H9 (cell line): ENCODE measurements around the gene MAZ. TPM values are rescaled to one million over a fixed set of nuclear protein-coding genes. Genes with fewer than 3 reads are reported as not detected.

Experiments used
- DNase-seq: peaks from one replicate; pipeline ENCODE4 v3.0.0-alpha.2; 2017
- H2AFZ ChIP-seq: one replicate; pipeline ENCODE4 v1.6.1; 2013; ENCODE audit warnings: mild to moderate bottlenecking, low read length, control low read depth, moderate library complexity
- H2AK5ac ChIP-seq: 2 replicates; pipeline ENCODE4 v1.6.1; 2013; ENCODE audit warnings: low read length, control low read depth, mixed read lengths; ENCODE audit not compliant: insufficient read length
- H2BK120ac ChIP-seq: one replicate; pipeline ENCODE4 v1.6.1; 2013; ENCODE audit warnings: low read depth, mild to moderate bottlenecking, low read length, control low read depth, inconsistent platforms; ENCODE audit not compliant: poor library complexity, severe bottlenecking
- H2BK12ac ChIP-seq: 2 replicates; pipeline ENCODE4 v1.6.1; 2013; ENCODE audit warnings: low read length, control low read depth, mixed read lengths, low read depth; ENCODE audit not compliant: insufficient read length
- H2BK15ac ChIP-seq: 2 replicates; pipeline ENCODE4 v1.6.1; 2013; ENCODE audit warnings: low read depth, low read length, control low read depth
- H2BK20ac ChIP-seq: one replicate; pipeline ENCODE4 v1.6.1; 2013; ENCODE audit warnings: low read depth, mild to moderate bottlenecking, low read length, control low read depth, inconsistent platforms; ENCODE audit not compliant: poor library complexity, severe bottlenecking
- H2BK5ac ChIP-seq: 2 replicates; pipeline ENCODE4 v1.6.1; 2013; ENCODE audit warnings: low read length, control low read depth, mixed read lengths; ENCODE audit not compliant: insufficient read length
- H3K14ac ChIP-seq: 2 replicates; pipeline ENCODE4 v1.6.1; 2013; ENCODE audit warnings: low read length, control low read depth; ENCODE audit not compliant: insufficient read depth
- H3K18ac ChIP-seq: 2 replicates; pipeline ENCODE4 v1.6.1; 2013; ENCODE audit warnings: low read depth, mild to moderate bottlenecking, mixed read lengths, low read length, control low read depth; ENCODE audit not compliant: insufficient read length
- H3K23ac ChIP-seq: 2 replicates; pipeline ENCODE4 v1.6.1; 2013; ENCODE audit warnings: low read length, control low read depth, mixed read lengths, low read depth; ENCODE audit not compliant: insufficient read length
- H3K23me2 ChIP-seq: 2 replicates; pipeline ENCODE4 v1.6.1; 2013; ENCODE audit warnings: low read depth, mild to moderate bottlenecking, mixed read lengths, low read length, control low read depth; ENCODE audit not compliant: insufficient read length, poor library complexity, severe bottlenecking
- H3K27ac ChIP-seq: 2 replicates; pipeline ENCODE4 v1.5.1; 2013; ENCODE audit warnings: low read length, control low read depth, mixed read lengths, low read depth; ENCODE audit not compliant: insufficient read length
- H3K27me3 ChIP-seq: 2 replicates; pipeline ENCODE4 v1.6.1; 2013; ENCODE audit warnings: low read length, control low read depth, inconsistent platforms; ENCODE audit not compliant: insufficient read depth
- H3K4ac ChIP-seq: 2 replicates; pipeline ENCODE4 v1.6.1; 2013; ENCODE audit warnings: low read depth, mild to moderate bottlenecking, control low read depth, inconsistent platforms, low read length, moderate library complexity
- H3K4me1 ChIP-seq: 2 replicates; pipeline ENCODE4 v1.6.1; 2013; ENCODE audit warnings: low read length, control low read depth, inconsistent platforms; ENCODE audit not compliant: insufficient read depth
- H3K4me2 ChIP-seq: 2 replicates; pipeline ENCODE4 v1.6.1; 2013; ENCODE audit warnings: low read length, control low read depth, mixed read lengths; ENCODE audit not compliant: insufficient read length, insufficient read depth
- H3K56ac ChIP-seq: 2 replicates; pipeline ENCODE4 v1.6.1; 2013; ENCODE audit warnings: low read depth, mild to moderate bottlenecking, mixed read lengths, low read length, control low read depth; ENCODE audit not compliant: insufficient read length
- H3K79me1 ChIP-seq: 2 replicates; pipeline ENCODE4 v1.6.1; 2013; ENCODE audit warnings: low read depth, mild to moderate bottlenecking, moderate library complexity, low read length, control low read depth, inconsistent platforms; ENCODE audit not compliant: insufficient read depth, poor library complexity, severe bottlenecking
- H3K79me2 ChIP-seq: 2 replicates; pipeline ENCODE4 v1.6.1; 2013; ENCODE audit warnings: low read length, control low read depth, inconsistent platforms; ENCODE audit not compliant: insufficient read depth
- H3K9ac ChIP-seq: 2 replicates; pipeline ENCODE4 v1.6.1; 2013; ENCODE audit warnings: low read length, control low read depth, mixed read lengths; ENCODE audit not compliant: insufficient read length; ENCODE audit errors: extremely low read depth
- H3K9me3 ChIP-seq: one replicate; pipeline ENCODE4 v1.6.1; 2013; ENCODE audit warnings: low read depth, low read length, inconsistent platforms; ENCODE audit not compliant: control insufficient read depth
- H3T11ph ChIP-seq: one replicate; pipeline ENCODE4 v1.6.1; 2013; ENCODE audit warnings: mild to moderate bottlenecking, low read length, control low read depth, inconsistent platforms
- H4K20me1 ChIP-seq: one replicate; pipeline ENCODE4 v1.6.1; 2013; ENCODE audit not compliant: control insufficient read depth, insufficient read length, insufficient read depth
- H4K5ac ChIP-seq: 2 replicates; pipeline ENCODE4 v1.6.1; 2013; ENCODE audit warnings: low read depth, mild to moderate bottlenecking, mixed read lengths, low read length, control low read depth; ENCODE audit not compliant: insufficient read length
- H4K8ac ChIP-seq: replicated peaks from 2 replicates; pipeline ENCODE4 v1.6.1; 2013; ENCODE audit warnings: low read length, control low read depth, mixed read lengths, low read depth; ENCODE audit not compliant: insufficient read length
- H4K91ac ChIP-seq: 2 replicates; pipeline ENCODE4 v1.6.1; 2013; ENCODE audit warnings: low read depth, mild to moderate bottlenecking, moderate library complexity, mixed read lengths, low read length, control low read depth; ENCODE audit not compliant: insufficient read length
- H3K27ac Mint-ChIP-seq, 3 experiments: 2 replicates in 2 of 3; 3 replicates in 1 of 3; pipeline ENCODE4 v1.8.0; 2020 to 2021; ENCODE audit warnings: mixed read lengths in 3 of 3, mild to moderate bottlenecking in 1 of 3, moderate library complexity in 1 of 3
- H3K27me3 Mint-ChIP-seq: 2 replicates; pipeline ENCODE4 v1.8.0; 2021; ENCODE audit warnings: low read depth, mild to moderate bottlenecking, moderate library complexity, mixed read lengths
- H3K36me3 Mint-ChIP-seq, 3 experiments: 2 replicates in 2 of 3; 3 replicates in 1 of 3; pipeline ENCODE4 v1.8.0; 2020 to 2021; ENCODE audit warnings: low read depth in 3 of 3, mixed read lengths in 3 of 3; ENCODE audit not compliant: insufficient read depth in 1 of 3
- H3K4me1 Mint-ChIP-seq, 2 experiments: 2 replicates each; pipeline ENCODE4 v1.8.0; 2020; ENCODE audit warnings: mixed read lengths in 2 of 2
- H3K4me3 Mint-ChIP-seq, 2 experiments: 2 replicates in 1 of 2; 3 replicates in 1 of 2; pipeline ENCODE4 v1.8.0; 2020 to 2021; ENCODE audit warnings: mild to moderate bottlenecking in 2 of 2, mixed read lengths in 2 of 2, moderate library complexity in 1 of 2
- H3K9me3 Mint-ChIP-seq, 2 experiments: 2 replicates in 1 of 2; 3 replicates in 1 of 2; pipeline ENCODE4 v1.8.0; 2020; ENCODE audit warnings: mild to moderate bottlenecking in 2 of 2, mixed read lengths in 2 of 2, moderate library complexity in 1 of 2
- WGBS: extraction: QIAGEN DNeasy Blood & Tissue Kit; methylation state at CpG from one replicate; pipeline ENCODE4 v1.1.7; 2013; ENCODE audit warnings: missing lambda C conversion rate, low lambda C conversion rate, mixed read lengths; ENCODE audit not compliant: insufficient read length; ENCODE audit errors: extremely low coverage; 5-methylcytosine and 5-hydroxymethylcytosine counted together
- total RNA-seq: library from RNA; stranded (reverse); gene quantifications from 2 replicates; pipeline ENCODE4 v1.2.1, GENCODE V29; 2021
- TF ChIP-seq, protein P1 (sequence below): fragments of 200-600 bp; sonication (generic); conservative IDR thresholded peaks from 3 replicates; pipeline ENCODE4 v1.8.0; 2021; ENCODE audit warnings: antibody characterized with exemption, mild to moderate bottlenecking

The MAZ gene
- total RNA-seq, 1 experiment from 2014 or later: 412 TPM

DNA sequence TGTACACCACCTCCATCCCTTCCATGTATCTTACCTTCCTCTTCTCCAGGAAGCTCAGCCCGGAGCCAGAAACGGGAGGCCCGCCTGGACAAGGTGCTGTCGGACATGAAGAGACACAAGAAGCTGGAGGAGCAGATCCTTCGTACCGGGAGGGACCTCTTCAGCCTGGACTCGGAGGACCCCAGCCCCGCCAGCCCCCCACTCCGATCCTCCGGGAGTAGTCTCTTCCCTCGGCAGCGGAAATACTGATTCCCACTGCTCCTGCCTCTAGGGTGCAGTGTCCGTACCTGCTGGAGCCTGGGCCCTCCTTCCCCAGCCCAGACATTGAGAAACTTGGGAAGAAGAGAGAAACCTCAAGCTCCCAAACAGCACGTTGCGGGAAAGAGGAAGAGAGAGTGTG is 13.2 kb downstream of the MAZ start:
- H2BK15ac ChIP-seq: no peak overlapping the region
- no peak overlapping the region for H4K8ac ChIP-seq
- H3K79me2 ChIP-seq: no peaks in the 10 kb centered on the region
- no peak overlapping the region for H3K18ac ChIP-seq
- no peak overlapping the region for H3T11ph ChIP-seq
- H3K56ac ChIP-seq: no peak overlapping the region
- H2AK5ac ChIP-seq: no peak overlapping the region
- H3K4me1 ChIP-seq: no peaks in the 10 kb centered on the region; the same call in 1 of the 2 replicates
- Mint-ChIP-seq H3K27ac (peak overlapping the region in 2 of 3 experiments; percentile 27 to 71; a peak in 3 of 7 replicates), H3K9me3 (no peaks in the 10 kb centered on the region; a peak in 1 of 5 replicates), H3K27me3 (no peaks in the 10 kb centered on the region; the same call in 1 of the 2 replicates), H3K4me3 (no peak overlapping the region), H3K4me1 (peaks cover 37 to 45% of the 10 kb centered on the region in 2 experiments), H3K36me3 (peaks cover 24 to 38% (median 35%) of the 10 kb centered on the region in 3 experiments)
- no peak overlapping the region for H4K5ac ChIP-seq
- no peak for DNase-seq
- H3K9me3 ChIP-seq: no peaks in the 10 kb centered on the region
- H3K14ac ChIP-seq: no peak overlapping the region
- H2BK5ac ChIP-seq: no peak overlapping the region
- peaks cover 10% of the 10 kb centered on the region for H3K23me2 ChIP-seq
- no peak overlapping the region for H2AFZ ChIP-seq
- WGBS: no CpG with 5 or more reads among the region's 15 CpGs
- H2BK120ac ChIP-seq: no peak overlapping the region
- TF ChIP-seq, protein P1, sequence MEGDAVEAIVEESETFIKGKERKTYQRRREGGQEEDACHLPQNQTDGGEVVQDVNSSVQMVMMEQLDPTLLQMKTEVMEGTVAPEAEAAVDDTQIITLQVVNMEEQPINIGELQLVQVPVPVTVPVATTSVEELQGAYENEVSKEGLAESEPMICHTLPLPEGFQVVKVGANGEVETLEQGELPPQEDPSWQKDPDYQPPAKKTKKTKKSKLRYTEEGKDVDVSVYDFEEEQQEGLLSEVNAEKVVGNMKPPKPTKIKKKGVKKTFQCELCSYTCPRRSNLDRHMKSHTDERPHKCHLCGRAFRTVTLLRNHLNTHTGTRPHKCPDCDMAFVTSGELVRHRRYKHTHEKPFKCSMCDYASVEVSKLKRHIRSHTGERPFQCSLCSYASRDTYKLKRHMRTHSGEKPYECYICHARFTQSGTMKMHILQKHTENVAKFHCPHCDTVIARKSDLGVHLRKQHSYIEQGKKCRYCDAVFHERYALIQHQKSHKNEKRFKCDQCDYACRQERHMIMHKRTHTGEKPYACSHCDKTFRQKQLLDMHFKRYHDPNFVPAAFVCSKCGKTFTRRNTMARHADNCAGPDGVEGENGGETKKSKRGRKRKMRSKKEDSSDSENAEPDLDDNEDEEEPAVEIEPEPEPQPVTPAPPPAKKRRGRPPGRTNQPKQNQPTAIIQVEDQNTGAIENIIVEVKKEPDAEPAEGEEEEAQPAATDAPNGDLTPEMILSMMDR: peak; percentile 45; the same call in 2 of the 3 replicates
- H2BK20ac ChIP-seq: no peak overlapping the region
- H3K4me2 ChIP-seq: no peak overlapping the region
- no peak overlapping the region for H3K9ac ChIP-seq
- H2BK12ac ChIP-seq: no peak overlapping the region
- no peaks in the 10 kb centered on the region for H4K20me1 ChIP-seq
- H3K27me3 ChIP-seq: no peaks in the 10 kb centered on the region
- H3K27ac ChIP-seq: no peak overlapping the region
- H3K79me1 ChIP-seq: no peaks in the 10 kb centered on the region
- H3K4ac ChIP-seq: no peak overlapping the region
- no peak overlapping the region for H4K91ac ChIP-seq
- H3K23ac ChIP-seq: no peak overlapping the region
